Endodermal cell (in vitro differentiated cells): ENCODE results near the gene PEAK3. TPM values are rescaled to one million over a fixed set of nuclear protein-coding genes. Genes with fewer than 3 reads are reported as not detected.

ENCODE experiments used
- DNase-seq: peaks from one replicate; pipeline ENCODE4 v3.0.0-alpha.2; 2017
- H3K27ac ChIP-seq: 2 replicates; pipeline ENCODE4 v1.5.1; 2013; ENCODE audit warnings: mild to moderate bottlenecking, low read depth, low read length, moderate library complexity
- H3K27me3 ChIP-seq: 2 replicates; pipeline ENCODE4 v1.6.1; 2013; ENCODE audit warnings: mild to moderate bottlenecking, low read length, moderate library complexity; ENCODE audit not compliant: insufficient read depth, control insufficient read depth, poor library complexity, severe bottlenecking
- H3K36me3 ChIP-seq: 2 replicates; pipeline ENCODE4 v1.7.0; 2013; ENCODE audit warnings: mild to moderate bottlenecking, low read length, moderate library complexity; ENCODE audit not compliant: control insufficient read depth, insufficient read depth
- H3K4me1 ChIP-seq: one replicate; pipeline ENCODE4 v1.7.0; 2013; ENCODE audit warnings: low read length; ENCODE audit not compliant: control insufficient read depth, insufficient read depth
- H3K4me3 ChIP-seq: 2 replicates; pipeline ENCODE4 v1.5.1; 2013; ENCODE audit warnings: mild to moderate bottlenecking, low read length, moderate library complexity
- H3K9ac ChIP-seq: 2 replicates; pipeline ENCODE4 v1.6.1; 2013; ENCODE audit warnings: mild to moderate bottlenecking, low read length, moderate library complexity; ENCODE audit not compliant: poor library complexity, severe bottlenecking; ENCODE audit errors: extremely low read depth
- H3K9me3 ChIP-seq: 2 replicates; pipeline ENCODE4 v1.6.1; 2013; ENCODE audit warnings: mild to moderate bottlenecking, low read length, moderate library complexity; ENCODE audit not compliant: control insufficient read depth
- H3K27ac Mint-ChIP-seq: 2 replicates; pipeline ENCODE4 v1.8.0; 2020; ENCODE audit warnings: mixed read lengths
- H3K27me3 Mint-ChIP-seq: 2 replicates; pipeline ENCODE4 v1.8.0; 2021; ENCODE audit warnings: mild to moderate bottlenecking, mixed read lengths; ENCODE audit not compliant: insufficient read depth
- H3K36me3 Mint-ChIP-seq: 2 replicates; pipeline ENCODE4 v1.8.0; 2020; ENCODE audit warnings: low read depth, mixed read lengths
- H3K4me1 Mint-ChIP-seq: 2 replicates; pipeline ENCODE4 v1.8.0; 2020; ENCODE audit warnings: mixed read lengths
- H3K4me3 Mint-ChIP-seq: 2 replicates; pipeline ENCODE4 v1.8.0; 2020; ENCODE audit warnings: mild to moderate bottlenecking, moderate library complexity, mixed read lengths
- H3K9me3 Mint-ChIP-seq: 2 replicates; pipeline ENCODE4 v1.8.0; 2020; ENCODE audit warnings: mild to moderate bottlenecking, mixed read lengths
- WGBS, 2 experiments: methylation state at CpG; one replicate each; pipeline versions ENCODE4 v1.1.5 to v1.1.7; 2013; ENCODE audit warnings: missing lambda C conversion rate in 2 of 2, mixed read lengths in 1 of 2; ENCODE audit not compliant: insufficient coverage in 1 of 2, insufficient read length in 1 of 2; 5-methylcytosine and 5-hydroxymethylcytosine counted together
- total RNA-seq, 2 donors: library from RNA; stranded (reverse); fragmentation: NEBNext Ultra II Directional in 1 of 2; extraction: Animal tissue kit (Norgen Biotek cat#: 25700) in 1 of 2; gene quantifications; 2 replicates in 1 of 2; 3 replicates in 1 of 2; pipeline ENCODE4 v1.2.1, GENCODE V29; 2021
- TF ChIP-seq, protein P1 (sequence below): fragments of 200-600 bp; sonication (generic); conservative IDR thresholded peaks from 2 replicates; pipeline ENCODE4 v1.5.0; 2021; ENCODE audit warnings: antibody characterized with exemption, mild to moderate bottlenecking

Gene PEAK3
- total RNA-seq, 2 donors from 2014 or later: not detected

DNA sequence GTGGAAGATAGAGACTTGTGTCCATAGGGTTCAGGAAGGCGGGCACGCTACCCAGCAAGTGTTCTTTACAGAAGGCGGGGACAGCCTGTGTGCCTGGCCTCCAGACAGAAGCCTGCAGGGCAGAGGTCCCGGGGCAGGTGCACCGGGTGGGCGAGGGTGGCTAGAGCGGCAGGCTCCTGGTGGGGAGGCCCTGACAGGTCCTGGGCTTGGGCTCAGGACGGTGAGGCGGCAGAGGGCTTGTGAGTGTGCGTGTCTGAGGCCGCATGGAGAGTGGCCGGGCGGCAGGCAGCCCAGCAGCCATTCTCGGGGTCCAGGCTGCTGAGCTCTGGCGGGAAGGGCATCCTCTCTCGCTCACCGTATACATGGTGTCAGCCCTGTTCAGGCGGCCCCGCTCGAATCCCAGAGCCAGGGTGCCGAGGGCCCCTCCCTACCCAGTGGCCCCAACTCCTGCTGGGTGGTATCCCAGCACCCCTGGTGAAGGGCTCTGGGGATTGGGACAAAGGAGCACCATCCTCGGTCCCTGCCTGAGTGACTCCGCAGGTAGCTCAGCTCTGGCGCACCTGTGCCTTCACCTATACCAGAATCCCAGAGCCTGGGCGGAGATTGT is 35.9 kb downstream of the PEAK3 start:
- Mint-ChIP-seq H3K27me3 (no peaks in the 10 kb centered on the region), H3K9me3 (no peaks in the 10 kb centered on the region), H3K36me3 (peaks cover 24% of the 10 kb centered on the region), H3K27ac (no peak overlapping the region), H3K4me1 (peaks cover under 1% of the 10 kb centered on the region), H3K4me3 (no peak overlapping the region)
- H3K9ac ChIP-seq: no peak overlapping the region
- WGBS, 2 experiments: 92 to 93% methylated on average over 18 to 25 of the region's 25 CpGs
- H3K9me3 ChIP-seq: no peaks in the 10 kb centered on the region
- no peaks in the 10 kb centered on the region for H3K4me1 ChIP-seq
- TF ChIP-seq, protein P1, sequence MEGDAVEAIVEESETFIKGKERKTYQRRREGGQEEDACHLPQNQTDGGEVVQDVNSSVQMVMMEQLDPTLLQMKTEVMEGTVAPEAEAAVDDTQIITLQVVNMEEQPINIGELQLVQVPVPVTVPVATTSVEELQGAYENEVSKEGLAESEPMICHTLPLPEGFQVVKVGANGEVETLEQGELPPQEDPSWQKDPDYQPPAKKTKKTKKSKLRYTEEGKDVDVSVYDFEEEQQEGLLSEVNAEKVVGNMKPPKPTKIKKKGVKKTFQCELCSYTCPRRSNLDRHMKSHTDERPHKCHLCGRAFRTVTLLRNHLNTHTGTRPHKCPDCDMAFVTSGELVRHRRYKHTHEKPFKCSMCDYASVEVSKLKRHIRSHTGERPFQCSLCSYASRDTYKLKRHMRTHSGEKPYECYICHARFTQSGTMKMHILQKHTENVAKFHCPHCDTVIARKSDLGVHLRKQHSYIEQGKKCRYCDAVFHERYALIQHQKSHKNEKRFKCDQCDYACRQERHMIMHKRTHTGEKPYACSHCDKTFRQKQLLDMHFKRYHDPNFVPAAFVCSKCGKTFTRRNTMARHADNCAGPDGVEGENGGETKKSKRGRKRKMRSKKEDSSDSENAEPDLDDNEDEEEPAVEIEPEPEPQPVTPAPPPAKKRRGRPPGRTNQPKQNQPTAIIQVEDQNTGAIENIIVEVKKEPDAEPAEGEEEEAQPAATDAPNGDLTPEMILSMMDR: no peak
- H3K27ac ChIP-seq: no peak overlapping the region
- H3K4me3 ChIP-seq: no peak overlapping the region
- no peaks in the 10 kb centered on the region for H3K27me3 ChIP-seq
- H3K36me3 ChIP-seq: peaks cover 55% of the 10 kb centered on the region
- DNase-seq: no peak

DNA sequence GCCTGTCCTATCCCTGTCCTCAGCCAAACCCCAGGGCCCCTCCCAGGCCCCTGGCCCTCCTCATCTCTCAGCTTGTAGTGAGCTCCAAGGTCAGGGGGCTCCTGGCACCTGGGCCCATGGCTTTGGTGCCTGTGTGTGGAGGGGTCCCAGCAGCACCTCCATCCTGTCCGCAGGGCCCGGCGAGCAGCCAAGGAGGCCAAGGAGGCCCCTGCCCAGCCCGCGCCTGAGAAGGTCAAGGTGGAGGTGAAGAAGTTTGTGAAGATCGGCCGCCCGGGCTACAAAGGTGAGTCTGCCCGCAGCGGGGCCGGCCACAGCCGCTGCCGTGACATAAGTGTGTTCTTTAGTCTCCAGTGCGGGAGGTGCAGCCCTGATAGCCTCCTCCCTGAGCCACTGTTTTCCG is 36.7 kb downstream of the PEAK3 start:
- no peak overlapping the region for H3K9ac ChIP-seq
- no peak for DNase-seq
- H3K4me3 ChIP-seq: no peak overlapping the region
- H3K27me3 Mint-ChIP-seq: no peaks in the 10 kb centered on the region
- H3K9me3 ChIP-seq: no peaks in the 10 kb centered on the region
- H3K9me3 Mint-ChIP-seq: no peaks in the 10 kb centered on the region
- peaks cover 62% of the 10 kb centered on the region for H3K36me3 ChIP-seq
- TF ChIP-seq, protein P1: no peak
- H3K27me3 ChIP-seq: no peaks in the 10 kb centered on the region
- 97% methylated on average over 9 to 15 of the region's 15 CpGs for WGBS, 2 experiments
- peaks cover 4% of the 10 kb centered on the region for H3K4me1 ChIP-seq
- no peak overlapping the region for H3K27ac ChIP-seq
- no peak overlapping the region for H3K4me3 Mint-ChIP-seq
- peaks cover 9% of the 10 kb centered on the region for H3K4me1 Mint-ChIP-seq
- H3K36me3 Mint-ChIP-seq: peaks cover 29% of the 10 kb centered on the region
- H3K27ac Mint-ChIP-seq: no peak overlapping the region

DNA sequence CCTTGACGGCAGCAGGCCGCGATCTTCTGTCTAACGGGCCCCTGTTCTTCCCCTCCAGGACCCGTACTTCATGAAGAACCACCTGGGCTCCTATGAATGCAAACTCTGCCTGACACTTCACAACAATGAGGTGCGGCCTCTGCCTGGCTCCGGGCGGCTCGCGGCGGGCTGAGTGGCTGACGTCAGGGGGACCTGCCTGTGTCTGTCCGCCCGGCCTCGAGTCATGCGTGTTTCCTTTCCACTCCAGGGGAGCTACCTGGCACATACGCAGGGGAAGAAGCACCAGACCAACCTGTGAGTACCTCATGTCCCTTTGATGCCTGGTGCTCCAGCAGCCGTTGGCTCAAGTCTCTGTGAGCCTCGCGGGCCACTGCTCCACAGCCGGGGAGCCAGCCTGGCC is 37.5 kb downstream of the PEAK3 start:
- H3K27ac ChIP-seq: no peak overlapping the region
- no peak for DNase-seq
- H3K4me3 ChIP-seq: no peak overlapping the region
- Mint-ChIP-seq H3K36me3 (peaks cover 29% of the 10 kb centered on the region), H3K27me3 (no peaks in the 10 kb centered on the region), H3K4me1 (peaks cover 14% of the 10 kb centered on the region), H3K27ac (no peak overlapping the region), H3K9me3 (no peaks in the 10 kb centered on the region), H3K4me3 (no peak overlapping the region)
- no peak overlapping the region for H3K9ac ChIP-seq
- no peaks in the 10 kb centered on the region for H3K9me3 ChIP-seq
- WGBS, 2 experiments: 98 to 100% methylated on average over 9 to 21 of the region's 21 CpGs
- no peaks in the 10 kb centered on the region for H3K27me3 ChIP-seq
- TF ChIP-seq, protein P1: no peak
- peaks cover 62% of the 10 kb centered on the region for H3K36me3 ChIP-seq
- peaks cover 4% of the 10 kb centered on the region for H3K4me1 ChIP-seq
